HEK293 (cell line): ENCODE results near the gene TBRG1.

Experiments used
- CTCF ChIA-PET: fragments of 350-600 bp; formaldehyde crosslinking; extraction: SDS; loops from one replicate; lab custom pipeline; 2021; ENCODE audit warnings: antibody characterized with exemption; lab: Yijun Ruan, JAX
- POLR2A ChIA-PET: fragments of 300-600 bp; formaldehyde crosslinking; extraction: SDS; loops from one replicate; lab custom pipeline; 2020; ENCODE audit warnings: antibody characterized with exemption, inconsistent platforms; lab: Yijun Ruan, JAX
- H3K27ac ChIP-seq: fragments of 200-500 bp; sonication (Bioruptor generic); 2 replicates; pipeline ENCODE4 v1.5.1; 2014; ENCODE audit warnings: low read depth, low read length, control low read depth, inconsistent platforms; ENCODE audit errors: extremely low read depth
- H3K36me3 ChIP-seq, 2 experiments: fragments of 200-500 bp in 1 of 2; sonication (Bioruptor generic) in 1 of 2; 1 replicate in 1 of 2; 2 replicates in 1 of 2; pipeline ENCODE4 v1.5.1; 2014 to 2017; ENCODE audit warnings: inconsistent platforms in 2 of 2, low read length in 2 of 2; ENCODE audit not compliant: control insufficient read depth in 2 of 2, insufficient read depth in 1 of 2
- H3K4me1 ChIP-seq: fragments of 200-500 bp; sonication (Bioruptor generic); 2 replicates; pipeline ENCODE4 v1.5.1; 2014; ENCODE audit warnings: mild to moderate bottlenecking, low read length, inconsistent platforms; ENCODE audit not compliant: control insufficient read depth, insufficient read depth
- H3K4me3 ChIP-seq: 2 replicates; pipeline ENCODE4 v1.5.1; 2011; ENCODE audit warnings: low read depth, mild to moderate bottlenecking, control low read depth, low read length, moderate library complexity
- H3K9me3 ChIP-seq: fragments of 200-500 bp; sonication (Bioruptor generic); 2 replicates; pipeline ENCODE4 v1.5.1; 2014; ENCODE audit warnings: low read depth, low read length, inconsistent platforms; ENCODE audit not compliant: control insufficient read depth, insufficient read depth
- BCL11B ChIP-seq: fragments of 450-650 bp; formaldehyde crosslinking; IDR thresholded peaks from 2 replicates; pipeline ENCODE4 v1.5.1; 2016; ENCODE audit warnings: low read depth, missing biosample characterization, missing genetic modification characterization
- GLI2 ChIP-seq: fragments of 450-650 bp; formaldehyde crosslinking; IDR thresholded peaks from 2 replicates; pipeline ENCODE4; 2017; ENCODE audit warnings: missing biosample characterization, missing genetic modification characterization, low read depth, borderline replicate concordance
- GLIS1 ChIP-seq: fragments of 450-650 bp; formaldehyde crosslinking; IDR thresholded peaks from 2 replicates; pipeline ENCODE4 v1.5.1; 2016; ENCODE audit warnings: missing biosample characterization, missing genetic modification characterization
- GLIS2 ChIP-seq: fragments of 450-650 bp; formaldehyde crosslinking; IDR thresholded peaks from 2 replicates; pipeline ENCODE4 v1.5.1; 2016; ENCODE audit warnings: missing biosample characterization, missing genetic modification characterization
- HOXC10 ChIP-seq: sonication (generic); formaldehyde crosslinking; IDR thresholded peaks from 2 replicates; pipeline ENCODE4 v1.8.1; 2023; ENCODE audit warnings: mild to moderate bottlenecking, missing genetic modification reagents
- MEIS1 ChIP-seq: sonication (generic); formaldehyde crosslinking; IDR thresholded peaks from 2 replicates; pipeline ENCODE4 v1.8.1; 2022; ENCODE audit warnings: missing genetic modification reagents, mild to moderate bottlenecking, borderline replicate concordance
- SALL2 ChIP-seq: fragments of 450-650 bp; formaldehyde crosslinking; IDR thresholded peaks from 2 replicates; pipeline ENCODE4 v1.5.0; 2017; ENCODE audit warnings: missing biosample characterization, mild to moderate bottlenecking, missing genetic modification characterization, borderline replicate concordance
- WT1 ChIP-seq: fragments of 450-650 bp; formaldehyde crosslinking; IDR thresholded peaks from 2 replicates; pipeline ENCODE4 v1.5.1; 2016; ENCODE audit warnings: missing biosample characterization, missing genetic modification characterization
- ZBTB1 ChIP-seq: fragments of 450-650 bp; formaldehyde crosslinking; IDR thresholded peaks from 2 replicates; pipeline ENCODE4 v1.5.1; 2016; ENCODE audit warnings: missing biosample characterization, missing genetic modification characterization
- ZNF114 ChIP-seq: fragments of 450-650 bp; formaldehyde crosslinking; IDR thresholded peaks from 2 replicates; pipeline ENCODE4 v1.5.0; 2017; ENCODE audit warnings: missing biosample characterization, missing genetic modification characterization
- ZNF121 ChIP-seq: fragments of 450-650 bp; formaldehyde crosslinking; IDR thresholded peaks from 2 replicates; pipeline ENCODE4 v1.5.1; 2016; ENCODE audit warnings: missing biosample characterization, missing genetic modification characterization
- ZNF146 ChIP-seq: fragments of 450-650 bp; formaldehyde crosslinking; IDR thresholded peaks from 2 replicates; pipeline ENCODE4 v1.5.1; 2016; ENCODE audit warnings: missing biosample characterization, missing genetic modification characterization
- ZNF214 ChIP-seq: fragments of 450-650 bp; formaldehyde crosslinking; IDR thresholded peaks from 2 replicates; pipeline ENCODE4 v1.5.1; 2017; ENCODE audit warnings: missing biosample characterization, mild to moderate bottlenecking, missing genetic modification characterization, borderline replicate concordance
- ZNF292 ChIP-seq: fragments of 450-650 bp; formaldehyde crosslinking; IDR thresholded peaks from 2 replicates; pipeline ENCODE4 v1.5.1; 2016; ENCODE audit warnings: low read depth, missing biosample characterization, missing genetic modification characterization, borderline replicate concordance
- ZNF354C ChIP-seq: fragments of 450-650 bp; formaldehyde crosslinking; IDR thresholded peaks from 2 replicates; pipeline ENCODE4 v1.5.1; 2016; ENCODE audit warnings: missing biosample characterization, missing genetic modification characterization, low read depth, borderline replicate concordance
- ZNF514 ChIP-seq: fragments of 450-650 bp; formaldehyde crosslinking; IDR thresholded peaks from 2 replicates; pipeline ENCODE4 v1.5.1; 2016; ENCODE audit warnings: missing biosample characterization, missing genetic modification characterization
- ZNF623 ChIP-seq: fragments of 450-650 bp; formaldehyde crosslinking; IDR thresholded peaks from 2 replicates; pipeline ENCODE4 v1.5.1; 2016; ENCODE audit warnings: missing biosample characterization, missing genetic modification characterization
- ZNF664 ChIP-seq: fragments of 450-650 bp; formaldehyde crosslinking; IDR thresholded peaks from 2 replicates; pipeline ENCODE4 v1.5.1; 2016; ENCODE audit warnings: missing biosample characterization, missing genetic modification characterization
- ZNF670 ChIP-seq: fragments of 450-650 bp; formaldehyde crosslinking; IDR thresholded peaks from 2 replicates; pipeline ENCODE4 v1.5.1; 2016; ENCODE audit warnings: missing biosample characterization, missing genetic modification characterization, low read depth
- ZNF768 ChIP-seq: fragments of 450-650 bp; formaldehyde crosslinking; IDR thresholded peaks from 2 replicates; pipeline ENCODE4 v1.5.1; 2018; ENCODE audit warnings: missing biosample characterization, mild to moderate bottlenecking, missing genetic modification characterization
- TF ChIP-seq, protein P1 (sequence below): fragments of 450-650 bp; IDR thresholded peaks from 2 replicates; pipeline ENCODE4 v1.5.1; 2018; ENCODE audit warnings: missing biosample characterization, missing genetic modification characterization
- TF ChIP-seq, protein P2 (sequence below): fragments of 450-650 bp; formaldehyde crosslinking; IDR thresholded peaks from 2 replicates; pipeline ENCODE4 v1.5.1; 2017; ENCODE audit warnings: missing biosample characterization, missing genetic modification characterization
- TF ChIP-seq, protein P3 (sequence below): fragments of 450-650 bp; formaldehyde crosslinking; IDR thresholded peaks from 2 replicates; pipeline ENCODE4 v1.5.1; 2016; ENCODE audit warnings: missing biosample characterization, missing genetic modification characterization
- TF ChIP-seq, protein P4 (sequence below): fragments of 450-650 bp; formaldehyde crosslinking; IDR thresholded peaks from 2 replicates; pipeline ENCODE4 v1.5.1; 2016; ENCODE audit warnings: missing biosample characterization, missing genetic modification characterization, borderline replicate concordance

TBRG1 gene

DNA sequence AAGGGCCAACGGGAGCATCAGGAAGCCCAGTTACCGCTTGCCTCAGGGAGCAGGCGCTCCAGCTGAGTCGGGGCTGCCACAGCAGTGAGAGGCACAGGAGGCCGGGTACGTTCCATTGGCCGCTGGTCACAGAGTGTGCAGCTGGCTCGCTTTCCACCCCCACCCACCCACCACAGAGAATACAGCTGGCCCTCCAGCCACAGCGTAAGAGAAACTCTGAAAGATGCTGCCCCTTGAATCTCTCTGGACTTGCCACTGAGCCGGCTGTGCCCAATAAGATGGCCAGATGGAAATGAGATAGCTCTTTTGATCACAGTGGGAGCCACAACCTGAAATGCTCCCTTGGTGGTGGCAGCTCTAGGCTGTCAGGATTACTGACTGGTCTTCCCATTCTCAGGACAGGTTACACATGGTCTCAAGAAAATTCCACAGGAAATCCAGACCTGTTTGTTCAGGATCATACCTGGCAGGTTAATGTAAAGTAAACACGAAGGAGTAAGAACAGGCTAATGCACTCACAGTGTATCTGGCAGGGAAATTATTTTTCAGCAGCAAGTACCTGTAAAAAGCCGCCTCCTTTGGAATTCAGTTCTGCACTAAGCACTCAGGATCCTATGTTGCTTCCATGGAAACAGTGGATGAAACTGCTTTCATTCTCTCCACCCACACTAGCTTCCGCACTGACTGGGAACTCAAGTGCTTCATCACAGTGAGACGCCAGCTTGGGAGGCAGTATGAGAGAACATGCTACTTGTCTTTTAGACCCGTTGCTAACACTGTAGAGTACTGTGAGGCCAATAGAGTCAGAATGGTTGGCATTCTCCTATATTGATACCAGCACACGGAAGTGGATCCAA lies 34.3 kb downstream of the TBRG1 start:
- H3K27ac ChIP-seq = no peak overlapping the region
- H3K9me3 ChIP-seq = no peaks in the 10 kb centered on the region
- H3K4me3 ChIP-seq = no peak overlapping the region
- H3K36me3 ChIP-seq = no peaks in the 10 kb centered on the region
- TF ChIP-seq ZNF292 (tag by site-specific recombination) = no peak
- TF ChIP-seq SALL2 (tag by site-specific recombination) = no peak
- TF ChIP-seq GLIS2 (tag by site-specific recombination) = no peak
- TF ChIP-seq, protein P1, sequence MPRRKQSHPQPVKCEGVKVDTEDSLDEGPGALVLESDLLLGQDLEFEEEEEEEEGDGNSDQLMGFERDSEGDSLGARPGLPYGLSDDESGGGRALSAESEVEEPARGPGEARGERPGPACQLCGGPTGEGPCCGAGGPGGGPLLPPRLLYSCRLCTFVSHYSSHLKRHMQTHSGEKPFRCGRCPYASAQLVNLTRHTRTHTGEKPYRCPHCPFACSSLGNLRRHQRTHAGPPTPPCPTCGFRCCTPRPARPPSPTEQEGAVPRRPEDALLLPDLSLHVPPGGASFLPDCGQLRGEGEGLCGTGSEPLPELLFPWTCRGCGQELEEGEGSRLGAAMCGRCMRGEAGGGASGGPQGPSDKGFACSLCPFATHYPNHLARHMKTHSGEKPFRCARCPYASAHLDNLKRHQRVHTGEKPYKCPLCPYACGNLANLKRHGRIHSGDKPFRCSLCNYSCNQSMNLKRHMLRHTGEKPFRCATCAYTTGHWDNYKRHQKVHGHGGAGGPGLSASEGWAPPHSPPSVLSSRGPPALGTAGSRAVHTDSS (tag by site-specific recombination) = no peak
- TF ChIP-seq ZNF664 = no peak
- no peak for TF ChIP-seq ZNF768 (tag by site-specific recombination)
- no peak for TF ChIP-seq ZNF214 (tag by site-specific recombination)
- TF ChIP-seq WT1 (tag by site-specific recombination) = no peak
- CTCF ChIA-PET = interaction anchor here (0.8 kb wide), 1 partner anchor 12 kb away, joined by 4 read pairs; no protein-coding TSS in a partner anchor
- no peaks in the 10 kb centered on the region for H3K4me1 ChIP-seq
- POLR2A ChIA-PET = no interaction called here

DNA sequence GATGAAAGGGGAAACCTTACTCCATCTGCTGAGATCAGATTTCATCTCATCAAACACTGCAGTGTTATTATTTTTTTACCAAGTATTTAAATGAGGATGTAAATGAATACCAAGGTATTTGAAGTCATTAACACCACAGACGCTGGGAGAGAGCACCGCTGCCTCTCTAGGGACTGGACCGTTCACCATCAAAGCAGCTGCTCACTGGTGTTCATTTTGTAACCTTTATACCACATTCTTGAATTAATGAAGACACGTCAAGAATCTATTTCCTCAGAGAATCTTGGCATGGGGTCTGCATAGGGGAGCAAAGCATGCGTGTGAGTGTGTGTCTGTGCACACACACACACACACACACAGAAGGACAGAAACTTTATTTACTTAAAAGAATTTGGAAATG lies 35.2 kb downstream of the TBRG1 start:
- Histone ChIP-seq H3K27ac (no peak overlapping the region), H3K4me1 (no peaks in the 10 kb centered on the region), H3K9me3 (no peaks in the 10 kb centered on the region)
- POLR2A ChIA-PET = no interaction called here
- no peak for TF ChIP-seq MEIS1 (CRISPR knock-in tag)
- TF ChIP-seq ZNF114 (tag by site-specific recombination) = no peak
- TF ChIP-seq, protein P2, sequence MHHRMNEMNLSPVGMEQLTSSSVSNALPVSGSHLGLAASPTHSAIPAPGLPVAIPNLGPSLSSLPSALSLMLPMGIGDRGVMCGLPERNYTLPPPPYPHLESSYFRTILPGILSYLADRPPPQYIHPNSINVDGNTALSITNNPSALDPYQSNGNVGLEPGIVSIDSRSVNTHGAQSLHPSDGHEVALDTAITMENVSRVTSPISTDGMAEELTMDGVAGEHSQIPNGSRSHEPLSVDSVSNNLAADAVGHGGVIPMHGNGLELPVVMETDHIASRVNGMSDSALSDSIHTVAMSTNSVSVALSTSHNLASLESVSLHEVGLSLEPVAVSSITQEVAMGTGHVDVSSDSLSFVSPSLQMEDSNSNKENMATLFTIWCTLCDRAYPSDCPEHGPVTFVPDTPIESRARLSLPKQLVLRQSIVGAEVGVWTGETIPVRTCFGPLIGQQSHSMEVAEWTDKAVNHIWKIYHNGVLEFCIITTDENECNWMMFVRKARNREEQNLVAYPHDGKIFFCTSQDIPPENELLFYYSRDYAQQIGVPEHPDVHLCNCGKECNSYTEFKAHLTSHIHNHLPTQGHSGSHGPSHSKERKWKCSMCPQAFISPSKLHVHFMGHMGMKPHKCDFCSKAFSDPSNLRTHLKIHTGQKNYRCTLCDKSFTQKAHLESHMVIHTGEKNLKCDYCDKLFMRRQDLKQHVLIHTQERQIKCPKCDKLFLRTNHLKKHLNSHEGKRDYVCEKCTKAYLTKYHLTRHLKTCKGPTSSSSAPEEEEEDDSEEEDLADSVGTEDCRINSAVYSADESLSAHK (tag by site-specific recombination) = no peak
- no peak for TF ChIP-seq ZNF664
- TF ChIP-seq HOXC10 (CRISPR knock-in tag) = no peak
- TF ChIP-seq ZNF121 = no peak
- TF ChIP-seq ZNF670 (tag by site-specific recombination) = no peak
- TF ChIP-seq BCL11B (tag by site-specific recombination) = no peak
- no peak for TF ChIP-seq GLI2 (tag by site-specific recombination)
- TF ChIP-seq, protein P3, sequence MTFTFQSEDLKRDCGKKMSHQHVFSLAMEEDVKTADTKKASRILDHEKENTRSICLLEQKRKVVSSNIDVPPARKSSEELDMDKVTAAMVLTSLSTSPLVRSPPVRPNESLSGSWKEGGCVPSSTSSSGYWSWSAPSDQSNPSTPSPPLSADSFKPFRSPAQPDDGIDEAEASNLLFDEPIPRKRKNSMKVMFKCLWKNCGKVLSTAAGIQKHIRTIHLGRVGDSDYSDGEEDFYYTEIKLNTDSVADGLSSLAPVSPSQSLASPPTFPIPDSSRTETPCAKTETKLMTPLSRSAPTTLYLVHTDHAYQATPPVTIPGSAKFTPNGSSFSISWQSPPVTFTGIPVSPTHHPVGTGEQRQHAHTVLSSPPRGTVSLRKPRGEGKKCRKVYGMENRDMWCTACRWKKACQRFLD (tag by site-specific recombination) = no peak
- TF ChIP-seq, protein P4, sequence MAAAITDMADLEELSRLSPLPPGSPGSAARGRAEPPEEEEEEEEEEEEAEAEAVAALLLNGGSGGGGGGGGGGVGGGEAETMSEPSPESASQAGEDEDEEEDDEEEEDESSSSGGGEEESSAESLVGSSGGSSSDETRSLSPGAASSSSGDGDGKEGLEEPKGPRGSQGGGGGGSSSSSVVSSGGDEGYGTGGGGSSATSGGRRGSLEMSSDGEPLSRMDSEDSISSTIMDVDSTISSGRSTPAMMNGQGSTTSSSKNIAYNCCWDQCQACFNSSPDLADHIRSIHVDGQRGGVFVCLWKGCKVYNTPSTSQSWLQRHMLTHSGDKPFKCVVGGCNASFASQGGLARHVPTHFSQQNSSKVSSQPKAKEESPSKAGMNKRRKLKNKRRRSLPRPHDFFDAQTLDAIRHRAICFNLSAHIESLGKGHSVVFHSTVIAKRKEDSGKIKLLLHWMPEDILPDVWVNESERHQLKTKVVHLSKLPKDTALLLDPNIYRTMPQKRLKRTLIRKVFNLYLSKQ (tag by site-specific recombination) = no peak
- no peak for TF ChIP-seq GLIS1 (tag by site-specific recombination)
- TF ChIP-seq ZNF146 (tag by site-specific recombination) = no peak
- no peak for TF ChIP-seq ZNF354C
- TF ChIP-seq ZNF623 (tag by site-specific recombination) = no peak
- no peak for TF ChIP-seq ZBTB1 (tag by site-specific recombination)
- TF ChIP-seq ZNF514 = no peak
- TF ChIP-seq, all 188 proteins: peak for 0
- Histone ChIP-seq H3K36me3 (no peaks in the 10 kb centered on the region), H3K4me3 (no peak overlapping the region)
- CTCF ChIA-PET = no interaction called here
